OCI-LY1 (cell line): ENCODE data around the gene LIX1L.

Experiments used
- H2AFZ ChIP-seq: fragments of 200-600 bp; sonication (generic), shearing (Covaris generic); 2 replicates; pipeline ENCODE4 v1.6.0; 2014; ENCODE audit warnings: antibody characterized with exemption, mild to moderate bottlenecking, low read length
- H3F3A ChIP-seq: fragments of 200-600 bp; sonication (generic), shearing (Covaris generic); 2 replicates; pipeline ENCODE4 v1.6.0; 2014; ENCODE audit warnings: mild to moderate bottlenecking, antibody characterized with exemption, low read length, moderate library complexity; ENCODE audit not compliant: insufficient read depth
- H3K27ac ChIP-seq: fragments of 200-600 bp; sonication (generic); 2 replicates; pipeline ENCODE4 v1.5.1; 2014; ENCODE audit warnings: low read length, mixed run types, mild to moderate bottlenecking, low read depth; ENCODE audit not compliant: poor library complexity, severe bottlenecking
- H3K27me3 ChIP-seq: fragments of 200-600 bp; sonication (generic); 2 replicates; pipeline ENCODE4 v1.6.0; 2014; ENCODE audit warnings: antibody characterized with exemption, mild to moderate bottlenecking, low read length, moderate library complexity; ENCODE audit not compliant: insufficient read depth
- H3K36me3 ChIP-seq: fragments of 200-600 bp; sonication (generic); 2 replicates; pipeline ENCODE4 v1.6.1; 2014; ENCODE audit warnings: mild to moderate bottlenecking, antibody characterized with exemption, low read length, moderate library complexity, mixed read lengths; ENCODE audit not compliant: insufficient read depth
- H3K4me1 ChIP-seq: fragments of 200-600 bp; sonication (generic); 2 replicates; pipeline ENCODE4 v1.5.1; 2014; ENCODE audit warnings: mild to moderate bottlenecking, low read length, moderate library complexity; ENCODE audit not compliant: insufficient read depth, severe bottlenecking
- H3K4me2 ChIP-seq: fragments of 200-600 bp; sonication (generic), shearing (Covaris generic); 2 replicates; pipeline ENCODE4 v1.6.1; 2014; ENCODE audit warnings: low read length
- H3K4me3 ChIP-seq: fragments of 200-600 bp; sonication (generic); 2 replicates; pipeline ENCODE4 v1.5.1; 2014; ENCODE audit warnings: low read length, low read depth, mild to moderate bottlenecking, mixed read lengths; ENCODE audit not compliant: poor library complexity, severe bottlenecking
- H3K79me2 ChIP-seq: fragments of 200-600 bp; shearing (Covaris generic); 2 replicates; pipeline ENCODE4 v1.6.1; 2016; ENCODE audit warnings: mixed run types, low read length, mixed read lengths; ENCODE audit not compliant: insufficient read depth
- H3K9ac ChIP-seq: fragments of 200-600 bp; sonication (generic), shearing (Covaris generic); 2 replicates; pipeline ENCODE4 v1.6.1; 2014; ENCODE audit warnings: mild to moderate bottlenecking, low read length, mixed read lengths
- H3K9me2 ChIP-seq: fragments of 200-600 bp; sonication (generic), shearing (Covaris generic); 2 replicates; pipeline ENCODE4 v1.6.1; 2014; ENCODE audit warnings: low read depth, mild to moderate bottlenecking, low read length, mixed read lengths
- H3K9me3 ChIP-seq: fragments of 200-600 bp; shearing (Covaris generic); 2 replicates; pipeline ENCODE4 v1.6.1; 2014; ENCODE audit warnings: low read length, mixed read lengths
- H4K20me1 ChIP-seq: fragments of 200-600 bp; sonication (generic), shearing (Covaris generic); 2 replicates; pipeline ENCODE4 v1.6.0; 2016; ENCODE audit warnings: mild to moderate bottlenecking, low read length; ENCODE audit not compliant: insufficient read depth
- EZH2 ChIP-seq: fragments of 200-600 bp; sonication (generic), shearing (Covaris generic); IDR thresholded peaks from 2 replicates; pipeline ENCODE4 v1.8.0; 2017; ENCODE audit warnings: borderline replicate concordance, mixed run types, mild to moderate bottlenecking, antibody characterized with exemption, low read length, moderate library complexity, mixed read lengths
- TF ChIP-seq, protein P1 (sequence below): fragments of 200-600 bp; sonication (generic), shearing (Covaris generic); IDR thresholded peaks from 2 replicates; pipeline ENCODE4 v1.5.1; 2017; ENCODE audit warnings: mild to moderate bottlenecking, antibody characterized with exemption, low read length, moderate library complexity, mixed read lengths

The LIX1L gene

DNA sequence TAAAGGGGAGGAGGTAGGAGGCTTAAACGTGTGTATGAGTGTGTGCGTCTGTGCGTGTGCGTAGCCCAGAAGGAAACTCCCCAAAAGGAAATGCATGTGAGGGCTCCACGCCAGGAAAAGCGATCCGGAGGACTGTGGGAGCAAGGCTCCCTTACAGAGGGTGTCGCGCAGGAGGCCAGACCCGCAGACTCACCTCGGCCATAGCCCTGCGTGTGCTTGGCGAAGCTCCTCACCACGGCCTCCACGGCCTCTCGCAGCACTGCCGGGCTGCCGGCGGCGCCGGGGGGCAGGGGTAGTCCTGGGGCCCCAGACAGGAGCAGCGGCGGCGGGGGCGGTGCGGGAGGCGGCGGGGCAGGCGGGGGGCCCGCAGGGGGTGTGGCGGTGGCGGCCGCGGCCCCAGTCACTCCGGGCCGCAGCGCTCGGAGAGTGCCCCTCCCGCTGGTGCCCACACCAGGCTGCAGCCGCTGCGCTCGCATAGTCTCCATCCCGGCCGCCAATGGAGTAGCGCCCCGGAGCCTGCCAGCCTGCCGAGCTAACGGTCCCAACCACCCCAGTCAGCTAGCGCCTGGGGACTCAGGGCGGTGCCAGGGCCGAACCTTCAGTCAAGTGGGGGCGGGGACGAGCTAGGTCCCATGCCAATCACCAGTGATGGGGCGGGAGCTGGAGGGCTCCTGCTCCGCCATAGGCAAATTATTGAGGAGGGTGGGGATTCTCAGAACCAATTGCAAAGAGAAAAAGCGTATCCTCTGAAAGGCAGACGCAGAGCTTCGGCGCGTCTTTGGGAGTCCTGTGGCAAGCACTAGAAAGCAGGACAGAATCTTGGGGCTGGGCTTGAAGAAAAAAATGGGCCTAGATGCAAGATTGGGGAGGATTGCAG is at the start of gene LIX1L:
Gene LIX1L (minus strand): TSS at position 575 of the 877 bp plus-strand sequence. CDS start 90 bp downstream, at position 485.
- Histone ChIP-seq H3K9ac (peak within 1 kb of the TSS; percentile 80), H3K27ac (peak within 1 kb of the TSS; percentile 67), H4K20me1 (no peaks in the 10 kb centered on the region), H3K9me3 (no peaks in the 10 kb centered on the region), H3K9me2 (no peaks in the 10 kb centered on the region), H3K4me3 (peak within 1 kb of the TSS; percentile 78), H3K27me3 (no peaks in the 10 kb centered on the region), H2AFZ (no peak within 1 kb of the TSS), H3F3A (0 out of 2 replicates have a peak, but pooled peaks cover 6% of the 10 kb centered on the region), H3K36me3 (peaks cover 15% of the 10 kb centered on the region; the same call in 1 of the 2 replicates), H3K4me1 (peaks cover 74% of the 10 kb centered on the region), H3K79me2 (no peaks in the 10 kb centered on the region; the same call in 1 of the 2 replicates), H3K4me2 (peak within 1 kb of the TSS; percentile 84)
- TF ChIP-seq, protein P1, sequence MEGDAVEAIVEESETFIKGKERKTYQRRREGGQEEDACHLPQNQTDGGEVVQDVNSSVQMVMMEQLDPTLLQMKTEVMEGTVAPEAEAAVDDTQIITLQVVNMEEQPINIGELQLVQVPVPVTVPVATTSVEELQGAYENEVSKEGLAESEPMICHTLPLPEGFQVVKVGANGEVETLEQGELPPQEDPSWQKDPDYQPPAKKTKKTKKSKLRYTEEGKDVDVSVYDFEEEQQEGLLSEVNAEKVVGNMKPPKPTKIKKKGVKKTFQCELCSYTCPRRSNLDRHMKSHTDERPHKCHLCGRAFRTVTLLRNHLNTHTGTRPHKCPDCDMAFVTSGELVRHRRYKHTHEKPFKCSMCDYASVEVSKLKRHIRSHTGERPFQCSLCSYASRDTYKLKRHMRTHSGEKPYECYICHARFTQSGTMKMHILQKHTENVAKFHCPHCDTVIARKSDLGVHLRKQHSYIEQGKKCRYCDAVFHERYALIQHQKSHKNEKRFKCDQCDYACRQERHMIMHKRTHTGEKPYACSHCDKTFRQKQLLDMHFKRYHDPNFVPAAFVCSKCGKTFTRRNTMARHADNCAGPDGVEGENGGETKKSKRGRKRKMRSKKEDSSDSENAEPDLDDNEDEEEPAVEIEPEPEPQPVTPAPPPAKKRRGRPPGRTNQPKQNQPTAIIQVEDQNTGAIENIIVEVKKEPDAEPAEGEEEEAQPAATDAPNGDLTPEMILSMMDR: no peak
- no peak for TF ChIP-seq EZH2

GRCh38 chr1:146001709-146002108 is 43.9 kb upstream of the LIX1L start:
- TF ChIP-seq, protein P1: no peak
- no peak for TF ChIP-seq EZH2
- H2AFZ ChIP-seq: no peak overlapping the region
- no peak overlapping the region; the same call in 1 of the 2 replicates for H3K4me2 ChIP-seq
- H3F3A ChIP-seq: peaks cover 8% of the 10 kb centered on the region; the same call in 1 of the 2 replicates
- H3K27me3 ChIP-seq: no peaks in the 10 kb centered on the region
- H3K4me1 ChIP-seq: peaks cover 68% of the 10 kb centered on the region
- peaks cover 2% of the 10 kb centered on the region; the same call in 1 of the 2 replicates for H3K79me2 ChIP-seq
- H4K20me1 ChIP-seq: no peaks in the 10 kb centered on the region
- H3K36me3 ChIP-seq: no peaks in the 10 kb centered on the region
- peak overlapping the region; percentile 84 for H3K27ac ChIP-seq
- no peaks in the 10 kb centered on the region for H3K9me3 ChIP-seq
- H3K9ac ChIP-seq: peak overlapping the region; percentile 47; the same call in 1 of the 2 replicates
- no peaks in the 10 kb centered on the region for H3K9me2 ChIP-seq
- H3K4me3 ChIP-seq: no peak overlapping the region

- Histone ChIP-seq H3K4me1 (peaks cover 57% of the 10 kb centered on the region), H3K9me2 (no peaks in the 10 kb centered on the region), H4K20me1 (no peaks in the 10 kb centered on the region), H3K9me3 (no peaks in the 10 kb centered on the region), H3K27me3 (no peaks in the 10 kb centered on the region), H3K4me2 (peak overlapping the region; percentile 62), H3K4me3 (peak overlapping the region; percentile 20), H3K79me2 (peaks cover 25% of the 10 kb centered on the region), H3K36me3 (peaks cover 18% of the 10 kb centered on the region), H3K9ac (peak overlapping the region; percentile 47), H2AFZ (peak overlapping the region; percentile 25), H3K27ac (peak overlapping the region; percentile 98), H3F3A (peaks cover 22% of the 10 kb centered on the region)
- TF ChIP-seq, protein P1: no peak
- TF ChIP-seq EZH2: no peak
Observed at GRCh38 chr1:145999321-146000024, 41.7 kb upstream of the LIX1L start.
